ENCODE results near the gene CD164. TPM values are rescaled to one million over a fixed set of nuclear protein-coding genes. Genes with fewer than 3 reads are reported as not detected.

The CD164 gene
- total RNA-seq, 1 experiment from 2014 or later = 175 TPM

GRCh38 chr6:109360281-109360680, 22.0 kb downstream of the CD164 start:
- DNase-seq = no peak
- 0 out of 2 replicates have a peak, but pooled peaks cover 6% of the 10 kb centered on the region for H4K20me1 ChIP-seq (ENCODE audit: insufficient read depth, low read depth, low read length)
- peaks cover 38% of the 10 kb centered on the region for H3K4me1 ChIP-seq (ENCODE audit: low read length)
- H3K27ac ChIP-seq (ENCODE audit: low read length) = peak overlapping the region; percentile 86
- no peaks in the 10 kb centered on the region for H3K27me3 ChIP-seq (ENCODE audit: low read length)
- H3K4me3 ChIP-seq (ENCODE audit: low read length) = no peak overlapping the region
- peaks cover 9% of the 10 kb centered on the region; the same call in 1 of the 2 replicates for H3K79me2 ChIP-seq (ENCODE audit: low read length)
- H2AFZ ChIP-seq (ENCODE audit: low read length) = no peak overlapping the region
- no peak overlapping the region for H3K9ac ChIP-seq (ENCODE audit: low read length)
- no peaks in the 10 kb centered on the region for H3K9me2 ChIP-seq (replicated peaks; ENCODE audit: insufficient read depth, low read length)
- H3K9me3 ChIP-seq (ENCODE audit: low read length) = no peaks in the 10 kb centered on the region
- H3K4me2 ChIP-seq (ENCODE audit: low read depth, low read length, poor library complexity, severe bottlenecking) = no peak overlapping the region
- H3K36me3 ChIP-seq (ENCODE audit: insufficient read depth, low read length) = peaks cover 27% of the 10 kb centered on the region; the same call in 1 of the 2 replicates

GRCh38 chr6:109359248-109359647, 23.0 kb downstream of the CD164 start:
- Histone ChIP-seq H4K20me1 (ENCODE audit: insufficient read depth, low read depth, low read length) (0 out of 2 replicates have a peak, but pooled peaks cover 6% of the 10 kb centered on the region), H3K27me3 (ENCODE audit: low read length) (no peaks in the 10 kb centered on the region), H3K4me1 (ENCODE audit: low read length) (peaks cover 38% of the 10 kb centered on the region), H3K27ac (ENCODE audit: low read length) (peak overlapping the region; percentile 86), H3K9me3 (ENCODE audit: low read length) (no peaks in the 10 kb centered on the region), H3K9me2 (replicated peaks; ENCODE audit: insufficient read depth, low read length) (no peaks in the 10 kb centered on the region), H3K4me3 (ENCODE audit: low read length) (peak overlapping the region; percentile 22; the same call in 1 of the 2 replicates), H3K4me2 (ENCODE audit: low read depth, low read length, poor library complexity, severe bottlenecking) (peak overlapping the region; percentile 48), H3K9ac (ENCODE audit: low read length) (peak overlapping the region; percentile 7; the same call in 1 of the 2 replicates), H3K36me3 (ENCODE audit: insufficient read depth, low read length) (peaks cover 21% of the 10 kb centered on the region; the same call in 1 of the 2 replicates), H2AFZ (ENCODE audit: low read length) (no peak overlapping the region), H3K79me2 (ENCODE audit: low read length) (peaks cover 3% of the 10 kb centered on the region; the same call in 1 of the 2 replicates)
- DNase-seq = peak; percentile 58

GRCh38 chr6:109358204-109358603, 24.1 kb downstream of the CD164 start:
- Histone ChIP-seq H3K4me1 (ENCODE audit: low read length) (peaks cover 38% of the 10 kb centered on the region), H3K27ac (ENCODE audit: low read length) (peak overlapping the region; percentile 86), H3K9me2 (replicated peaks; ENCODE audit: insufficient read depth, low read length) (no peaks in the 10 kb centered on the region), H3K9ac (ENCODE audit: low read length) (no peak overlapping the region), H3K4me2 (ENCODE audit: low read depth, low read length, poor library complexity, severe bottlenecking) (peak overlapping the region; percentile 48), H3K79me2 (ENCODE audit: low read length) (no peaks in the 10 kb centered on the region), H3K27me3 (ENCODE audit: low read length) (no peaks in the 10 kb centered on the region), H4K20me1 (ENCODE audit: insufficient read depth, low read depth, low read length) (0 out of 2 replicates have a peak, but pooled peaks cover 6% of the 10 kb centered on the region), H3K36me3 (ENCODE audit: insufficient read depth, low read length) (peaks cover 20% of the 10 kb centered on the region; the same call in 1 of the 2 replicates), H3K4me3 (ENCODE audit: low read length) (0 out of 2 replicates have a peak overlapping the region, but pooled peaks have one; percentile 22), H2AFZ (ENCODE audit: low read length) (no peak overlapping the region), H3K9me3 (ENCODE audit: low read length) (no peaks in the 10 kb centered on the region)
- DNase-seq = peak; percentile 70

GRCh38 chr6:109356237-109356636, 26.0 kb downstream of the CD164 start:
- no peak for DNase-seq
- Histone ChIP-seq H3K79me2 (ENCODE audit: low read length) (no peaks in the 10 kb centered on the region), H3K9ac (ENCODE audit: low read length) (no peak overlapping the region), H3K4me2 (ENCODE audit: low read depth, low read length, poor library complexity, severe bottlenecking) (no peak overlapping the region), H3K9me3 (ENCODE audit: low read length) (no peaks in the 10 kb centered on the region), H3K27me3 (ENCODE audit: low read length) (no peaks in the 10 kb centered on the region), H3K36me3 (ENCODE audit: insufficient read depth, low read length) (peaks cover 11% of the 10 kb centered on the region; the same call in 1 of the 2 replicates), H4K20me1 (ENCODE audit: insufficient read depth, low read depth, low read length) (0 out of 2 replicates have a peak, but pooled peaks cover 6% of the 10 kb centered on the region), H3K27ac (ENCODE audit: low read length) (no peak overlapping the region), H3K4me3 (ENCODE audit: low read length) (no peak overlapping the region), H3K4me1 (ENCODE audit: low read length) (peaks cover 37% of the 10 kb centered on the region), H3K9me2 (replicated peaks; ENCODE audit: insufficient read depth, low read length) (no peaks in the 10 kb centered on the region), H2AFZ (ENCODE audit: low read length) (no peak overlapping the region)

- Histone ChIP-seq H3K9ac (ENCODE audit: low read length) (no peak overlapping the region), H3K27ac (ENCODE audit: low read length) (no peak overlapping the region), H3K9me3 (ENCODE audit: low read length) (no peaks in the 10 kb centered on the region), H2AFZ (ENCODE audit: low read length) (no peak overlapping the region), H3K4me2 (ENCODE audit: low read depth, low read length, poor library complexity, severe bottlenecking) (no peak overlapping the region), H4K20me1 (ENCODE audit: insufficient read depth, low read depth, low read length) (no peaks in the 10 kb centered on the region), H3K4me1 (ENCODE audit: low read length) (no peaks in the 10 kb centered on the region), H3K4me3 (ENCODE audit: low read length) (no peak overlapping the region), H3K9me2 (replicated peaks; ENCODE audit: insufficient read depth, low read length) (no peaks in the 10 kb centered on the region), H3K36me3 (ENCODE audit: insufficient read depth, low read length) (peaks cover 6% of the 10 kb centered on the region; the same call in 1 of the 2 replicates), H3K27me3 (ENCODE audit: low read length) (no peaks in the 10 kb centered on the region), H3K79me2 (ENCODE audit: low read length) (no peaks in the 10 kb centered on the region)
- DNase-seq = no peak
Observed at GRCh38 chr6:109351231-109352130, 30.8 kb downstream of the CD164 start.

GRCh38 chr6:109349419-109349987, 32.8 kb downstream of the CD164 start:
- 0 out of 2 replicates have a peak, but pooled peaks cover 3% of the 10 kb centered on the region for H3K36me3 ChIP-seq (ENCODE audit: insufficient read depth, low read length)
- no peaks in the 10 kb centered on the region for H3K9me2 ChIP-seq (replicated peaks; ENCODE audit: insufficient read depth, low read length)
- no peaks in the 10 kb centered on the region for H3K4me1 ChIP-seq (ENCODE audit: low read length)
- no peaks in the 10 kb centered on the region for H3K27me3 ChIP-seq (ENCODE audit: low read length)
- H3K4me2 ChIP-seq (ENCODE audit: low read depth, low read length, poor library complexity, severe bottlenecking) = no peak overlapping the region
- no peak overlapping the region for H3K9ac ChIP-seq (ENCODE audit: low read length)
- H4K20me1 ChIP-seq (ENCODE audit: insufficient read depth, low read depth, low read length) = no peaks in the 10 kb centered on the region
- no peak overlapping the region for H2AFZ ChIP-seq (ENCODE audit: low read length)
- H3K9me3 ChIP-seq (ENCODE audit: low read length) = no peaks in the 10 kb centered on the region
- no peak overlapping the region for H3K4me3 ChIP-seq (ENCODE audit: low read length)
- no peak overlapping the region for H3K27ac ChIP-seq (ENCODE audit: low read length)
- DNase-seq = no peak
- no peaks in the 10 kb centered on the region for H3K79me2 ChIP-seq (ENCODE audit: low read length)

GRCh38 chr6:109348226-109348625, 34.0 kb downstream of the CD164 start:
- H2AFZ ChIP-seq (ENCODE audit: low read length) = no peak overlapping the region
- no peaks in the 10 kb centered on the region for H3K4me1 ChIP-seq (ENCODE audit: low read length)
- no peak overlapping the region for H3K4me2 ChIP-seq (ENCODE audit: low read depth, low read length, poor library complexity, severe bottlenecking)
- H4K20me1 ChIP-seq (ENCODE audit: insufficient read depth, low read depth, low read length) = no peaks in the 10 kb centered on the region
- H3K27me3 ChIP-seq (ENCODE audit: low read length) = no peaks in the 10 kb centered on the region
- no peak for DNase-seq
- no peak overlapping the region for H3K9ac ChIP-seq (ENCODE audit: low read length)
- no peaks in the 10 kb centered on the region for H3K79me2 ChIP-seq (ENCODE audit: low read length)
- H3K9me2 ChIP-seq (replicated peaks; ENCODE audit: insufficient read depth, low read length) = no peaks in the 10 kb centered on the region
- no peaks in the 10 kb centered on the region for H3K36me3 ChIP-seq (ENCODE audit: insufficient read depth, low read length)
- no peak overlapping the region for H3K27ac ChIP-seq (ENCODE audit: low read length)
- H3K9me3 ChIP-seq (ENCODE audit: low read length) = no peaks in the 10 kb centered on the region
- no peak overlapping the region for H3K4me3 ChIP-seq (ENCODE audit: low read length)

- Histone ChIP-seq H3K9ac (ENCODE audit: low read length) (no peak overlapping the region), H3K9me3 (ENCODE audit: low read length) (no peaks in the 10 kb centered on the region), H3K79me2 (ENCODE audit: low read length) (no peaks in the 10 kb centered on the region), H4K20me1 (ENCODE audit: insufficient read depth, low read depth, low read length) (no peaks in the 10 kb centered on the region), H3K27ac (ENCODE audit: low read length) (no peak overlapping the region), H3K9me2 (replicated peaks; ENCODE audit: insufficient read depth, low read length) (no peaks in the 10 kb centered on the region), H3K4me1 (ENCODE audit: low read length) (no peaks in the 10 kb centered on the region), H3K4me2 (ENCODE audit: low read depth, low read length, poor library complexity, severe bottlenecking) (no peak overlapping the region), H3K36me3 (ENCODE audit: insufficient read depth, low read length) (no peaks in the 10 kb centered on the region), H3K4me3 (ENCODE audit: low read length) (no peak overlapping the region), H3K27me3 (ENCODE audit: low read length) (no peaks in the 10 kb centered on the region), H2AFZ (ENCODE audit: low read length) (no peak overlapping the region)
- no peak for DNase-seq
Observed at GRCh38 chr6:109347779-109348178, 34.5 kb downstream of the CD164 start.
